NOMO-1 (cell line): ENCODE data around the gene CRY2.
"Not testable (repeated sequence)": the region's sequence is repeated elsewhere in the genome, so short reads cannot be mapped to it uniquely, and the experiment has no call there.

ENCODE experiments used
- DNase-seq, 2 experiments: peaks; one replicate each; lab custom pipeline; 2025; ENCODE audit not compliant: unreplicated experiment in 2 of 2; lab: John Stamatoyannopoulos, UW

Gene CRY2

DNA sequence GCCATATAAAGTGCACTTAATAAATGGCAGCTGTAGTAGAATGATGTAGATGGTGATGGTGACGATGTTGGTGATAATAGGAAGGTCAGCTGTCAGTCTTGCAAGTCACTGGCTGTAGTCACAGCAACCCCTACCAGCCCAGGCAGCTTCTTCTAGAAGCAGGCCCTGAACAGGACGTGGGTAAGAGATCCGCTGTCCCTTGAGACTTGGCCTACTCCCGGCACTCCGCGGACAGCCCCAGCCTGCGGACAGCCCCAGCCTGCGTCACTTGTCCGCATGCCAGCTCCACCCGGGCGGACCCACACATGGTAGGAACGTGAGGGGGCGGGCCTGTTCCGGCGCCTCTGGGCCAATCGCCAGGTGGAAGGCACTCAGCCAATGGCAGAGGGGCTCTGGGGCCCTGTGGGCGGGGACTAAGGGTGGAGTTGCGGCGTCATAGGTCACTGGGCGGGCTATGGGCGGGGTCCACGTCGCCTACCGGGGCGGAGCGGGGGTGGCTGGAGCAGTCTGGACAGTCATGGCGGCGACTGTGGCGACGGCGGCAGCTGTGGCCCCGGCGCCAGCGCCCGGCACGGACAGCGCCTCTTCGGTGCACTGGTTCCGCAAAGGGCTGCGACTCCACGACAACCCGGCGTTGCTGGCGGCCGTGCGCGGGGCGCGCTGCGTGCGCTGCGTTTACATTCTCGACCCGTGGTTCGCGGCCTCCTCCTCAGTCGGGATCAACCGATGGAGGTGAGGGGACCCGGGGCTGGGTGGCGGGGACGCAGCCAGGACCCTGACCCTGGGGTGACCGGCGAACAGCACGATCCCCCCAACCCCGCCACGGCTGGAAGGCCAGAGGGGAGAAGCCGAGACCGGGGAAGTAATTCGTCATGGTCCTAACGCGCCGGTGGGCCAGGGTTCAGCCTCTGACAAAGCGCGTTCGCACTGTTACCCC, at the start of gene CRY2:
Gene CRY2, plus strand, starts transcription at position 502 of the 937 bp plus-strand sequence. Its CDS starts 16 bp downstream, at position 518.
- peak; percentile 93 to 97 for DNase-seq

DNA sequence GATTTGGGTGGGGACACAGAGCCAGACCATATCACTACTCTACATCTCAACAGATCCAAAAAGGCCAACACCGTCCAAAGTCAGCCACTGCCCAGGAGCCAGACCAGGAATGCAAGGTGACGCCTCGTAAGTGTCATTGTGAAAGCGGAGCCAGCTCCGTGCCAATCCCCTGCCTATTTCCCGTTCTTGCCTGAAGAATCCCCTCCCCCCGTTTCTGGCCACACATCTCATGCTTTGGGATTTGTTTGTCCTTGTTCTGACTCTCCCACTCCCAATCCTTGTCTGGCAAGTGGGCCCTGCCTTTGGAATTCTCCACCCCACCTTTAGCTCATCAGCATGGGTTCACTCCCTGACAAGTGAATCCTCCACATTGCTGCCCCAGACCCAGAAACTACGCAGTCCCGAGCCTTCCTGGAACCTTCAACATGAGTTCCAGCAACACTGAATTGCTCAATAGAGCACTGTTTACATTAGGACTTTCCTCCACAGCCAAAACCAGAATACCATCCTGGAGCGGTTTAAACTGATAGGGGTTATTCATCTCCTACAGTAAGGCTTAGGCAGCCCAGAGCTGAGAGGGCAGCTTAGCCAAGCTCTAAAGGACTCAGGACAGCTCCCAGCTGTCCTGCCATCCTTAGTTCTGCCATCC, 48.4 kb upstream of the CRY2 start:
- peak; percentile 69 to 72 for DNase-seq

DNA sequence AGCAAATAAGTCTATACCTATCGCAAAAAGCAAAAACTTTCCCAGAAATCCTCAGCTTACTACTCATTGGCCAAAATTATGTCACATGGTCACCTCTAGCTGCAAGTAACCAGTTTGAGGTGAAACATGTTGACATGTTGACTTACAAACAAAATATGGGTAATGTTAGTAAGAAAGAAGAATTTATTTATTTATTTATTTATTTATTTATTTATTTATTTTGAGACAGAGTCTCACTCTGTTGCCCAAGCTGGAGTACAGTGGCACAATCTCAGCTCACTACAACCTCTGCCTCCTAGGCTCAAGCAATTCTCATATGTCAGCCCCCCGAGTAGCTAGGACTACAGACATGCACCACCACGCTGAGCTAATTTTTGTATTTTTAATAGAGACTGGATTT, 47.7 kb upstream of the CRY2 start:
- DNase-seq, result no peak

GRCh38 chr11:45800261-45800660, 47.0 kb upstream of the CRY2 start:
- no peak for DNase-seq

DNA sequence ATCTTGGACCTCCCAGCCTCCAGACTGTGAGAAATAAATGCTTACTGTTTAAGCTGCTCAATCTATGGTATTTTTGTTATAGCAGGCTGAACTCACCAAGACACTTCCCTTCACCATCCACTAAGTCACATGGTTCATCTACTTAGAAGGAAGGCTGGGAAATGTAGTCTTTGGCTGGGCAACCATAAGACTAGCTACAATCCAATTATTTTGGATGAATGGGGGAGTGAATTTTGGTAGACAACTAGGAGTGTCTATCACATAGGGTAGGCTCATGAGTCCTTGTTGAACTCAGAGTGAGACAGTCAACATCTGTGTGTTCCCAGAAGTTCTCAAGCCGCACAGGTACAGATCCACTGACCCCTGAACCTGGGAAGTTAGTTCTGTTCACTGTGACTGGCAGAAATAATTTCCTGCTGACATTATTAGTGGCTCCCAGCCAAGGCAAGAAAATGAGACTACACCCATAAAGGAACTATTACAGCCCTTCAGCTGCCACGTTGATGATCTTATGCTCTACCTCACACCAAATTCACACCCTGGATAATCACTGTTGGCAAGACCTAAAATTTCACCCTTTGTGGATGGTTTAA, 45.5 kb upstream of the CRY2 start:
- DNase-seq, result peak in 1 of 2 experiments; percentile 29

- no peak for DNase-seq
Measured at GRCh38 chr11:45802531-45803317, 44.6 kb upstream of the CRY2 start.

GRCh38 chr11:45803971-45804760, 43.1 kb upstream of the CRY2 start:
- peak; percentile 18 to 25 for DNase-seq

GRCh38 chr11:45804761-45805304, 42.4 kb upstream of the CRY2 start, which contains the start of gene SLC35C1:
SLC35C1 (plus strand) TSS chr11:45805149; CDS start chr11:45805802, 653 bp downstream.
- peak; percentile 89 to 99 for DNase-seq

DNA sequence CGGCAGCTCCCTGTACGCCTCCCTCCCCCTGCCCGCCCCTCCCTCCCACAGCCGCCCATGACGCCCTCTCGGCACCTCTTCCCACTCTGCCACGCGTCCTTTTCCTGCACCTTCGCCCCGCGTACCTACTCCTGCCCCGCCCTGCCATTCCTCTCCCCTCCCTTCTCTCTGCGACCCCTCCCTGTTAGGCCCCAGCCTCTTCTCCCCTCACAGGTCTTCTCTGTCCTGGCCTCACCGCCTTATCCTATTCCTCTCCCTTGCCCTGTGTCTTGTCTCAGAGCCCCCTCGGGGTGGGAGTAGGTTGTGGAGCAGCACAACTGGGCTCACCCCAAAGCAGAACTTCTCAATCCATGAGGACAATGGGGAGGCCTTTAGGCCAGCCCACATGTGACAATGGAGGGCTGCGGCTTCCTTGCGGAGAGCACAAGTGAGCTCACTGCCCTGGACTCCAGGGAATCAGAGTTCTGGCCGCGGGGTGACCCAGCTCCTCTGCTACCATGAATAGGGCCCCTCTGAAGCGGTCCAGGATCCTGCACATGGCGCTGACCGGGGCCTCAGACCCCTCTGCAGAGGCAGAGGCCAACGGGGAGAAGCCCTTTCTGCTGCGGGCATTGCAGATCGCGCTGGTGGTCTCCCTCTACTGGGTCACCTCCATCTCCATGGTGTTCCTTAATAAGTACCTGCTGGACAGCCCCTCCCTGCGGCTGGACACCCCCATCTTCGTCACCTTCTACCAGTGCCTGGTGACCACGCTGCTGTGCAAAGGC, 41.8 kb upstream of the CRY2 start:
- peak; percentile 24 to 32 for DNase-seq

DNA sequence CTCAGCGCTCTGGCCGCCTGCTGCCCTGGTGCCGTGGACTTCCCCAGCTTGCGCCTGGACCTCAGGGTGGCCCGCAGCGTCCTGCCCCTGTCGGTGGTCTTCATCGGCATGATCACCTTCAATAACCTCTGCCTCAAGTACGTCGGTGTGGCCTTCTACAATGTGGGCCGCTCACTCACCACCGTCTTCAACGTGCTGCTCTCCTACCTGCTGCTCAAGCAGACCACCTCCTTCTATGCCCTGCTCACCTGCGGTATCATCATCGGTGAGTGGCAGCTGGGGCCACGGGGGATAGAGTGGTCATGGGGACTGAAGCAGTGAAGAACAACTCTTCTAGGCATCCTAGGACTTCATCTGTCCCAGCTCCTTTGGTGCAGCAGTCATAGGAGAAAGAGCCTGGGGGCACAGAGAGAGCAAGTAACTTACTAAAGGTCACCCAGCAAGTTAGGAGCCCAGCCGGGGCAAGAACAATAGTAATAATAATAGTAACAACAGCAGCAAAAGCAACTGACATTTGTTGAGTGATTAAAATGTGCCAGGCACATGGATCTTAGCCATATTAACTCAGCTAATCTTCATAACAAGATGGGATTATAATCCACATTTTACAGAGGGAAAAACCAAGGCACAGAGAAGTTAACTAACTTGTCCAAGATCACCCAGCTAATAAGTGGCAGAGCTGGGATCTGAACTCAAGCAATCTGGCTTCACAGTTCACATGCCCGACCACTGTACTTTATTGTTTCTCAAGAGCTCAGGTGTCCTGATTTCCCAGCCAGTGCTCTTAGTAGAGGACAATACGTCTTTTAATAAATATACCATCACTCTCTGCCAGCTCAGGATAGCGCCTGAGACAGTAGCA, 41.0 kb upstream of the CRY2 start:
- DNase-seq, result no peak

- DNase-seq, result peak; percentile 24 to 54
Measured at GRCh38 chr11:45806937-45807791, 40.1 kb upstream of the CRY2 start.

- no peak for DNase-seq
Measured at GRCh38 chr11:45807792-45808238, 39.5 kb upstream of the CRY2 start.

DNA sequence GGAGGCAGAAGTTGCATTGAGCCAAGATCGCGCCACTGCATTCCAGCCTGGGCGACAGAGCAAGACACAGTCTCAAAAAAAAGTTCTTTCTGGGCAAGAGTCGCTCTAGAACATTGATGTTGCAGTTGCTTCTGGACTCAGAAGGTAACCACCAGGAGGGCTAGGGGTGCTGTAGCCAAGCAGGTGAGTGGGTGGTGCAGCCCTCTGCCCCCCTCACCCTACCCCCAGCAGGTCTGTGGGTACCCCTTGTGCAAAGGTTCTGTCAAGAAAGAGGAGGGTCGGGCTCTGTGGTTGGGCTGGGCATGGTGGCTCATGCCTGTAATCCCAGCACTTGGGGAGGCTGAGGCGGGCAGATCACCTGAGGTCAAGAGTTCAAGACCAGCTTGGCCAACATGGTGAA, 38.8 kb upstream of the CRY2 start:
- not testable (repeated sequence) for DNase-seq

- no peak for DNase-seq
Measured at GRCh38 chr11:45809456-45810395, 37.5 kb upstream of the CRY2 start.

GRCh38 chr11:45810431-45811108, 36.7 kb upstream of the CRY2 start:
- no peak for DNase-seq
